Endothelial cell of hepatic sinusoid (primary cell): ENCODE data around the gene MACF1.

Experiments used
- in situ Hi-C: cut with HindIII; loops from 2 replicates; pipeline ENCODE4 v1.10.0; 2017; ENCODE audit warnings: low sequenced_read_pairs

Gene MACF1

GRCh38 chr1:39212499-39212898 is 8.0 kb downstream of the MACF1 start:
- in situ Hi-C loops, result no loop called here

GRCh38 chr1:39213511-39214002 is 9.1 kb downstream of the MACF1 start:
- in situ Hi-C loops, result no loop called here

- in situ Hi-C loops, result no loop called here
Observed at GRCh38 chr1:39214021-39214713, 9.7 kb downstream of the MACF1 start.

- in situ Hi-C loops, result no loop called here
Observed at GRCh38 chr1:39214714-39214997, 10.2 kb downstream of the MACF1 start.

- in situ Hi-C loops, result loop anchor here (5.0 kb wide), 2 partner anchors 37 to 67 kb away; no protein-coding TSS in a partner anchor
Observed at GRCh38 chr1:39214998-39215873, 10.7 kb downstream of the MACF1 start.

GRCh38 chr1:39216771-39217170 is 12.3 kb downstream of the MACF1 start:
- in situ Hi-C loops, result loop anchor here (5.0 kb wide), 2 partner anchors 36 to 66 kb away; no protein-coding TSS in a partner anchor

- in situ Hi-C loops, result no loop called here
Observed at GRCh38 chr1:39220891-39221870, 16.7 kb downstream of the MACF1 start.

GRCh38 chr1:39224295-39224829 is 19.9 kb downstream of the MACF1 start:
- in situ Hi-C loops, result no loop called here

- in situ Hi-C loops, result no loop called here
Observed at GRCh38 chr1:39226836-39227235, 22.3 kb downstream of the MACF1 start.

- in situ Hi-C loops, result no loop called here
Observed at GRCh38 chr1:39228252-39228651, 23.8 kb downstream of the MACF1 start.

- in situ Hi-C loops, result no loop called here
Observed at GRCh38 chr1:39229504-39229903, 25.0 kb downstream of the MACF1 start.

GRCh38 chr1:39230261-39231190 is 26.0 kb downstream of the MACF1 start:
- in situ Hi-C loops, result no loop called here

GRCh38 chr1:39236971-39237370 is 32.5 kb downstream of the MACF1 start:
- in situ Hi-C loops, result no loop called here

GRCh38 chr1:39238476-39238875 is 34.0 kb downstream of the MACF1 start:
- in situ Hi-C loops, result no loop called here

GRCh38 chr1:39239968-39240367 is 35.5 kb downstream of the MACF1 start:
- in situ Hi-C loops, result no loop called here

GRCh38 chr1:39243302-39243701 is 38.8 kb downstream of the MACF1 start:
- in situ Hi-C loops, result no loop called here

GRCh38 chr1:39250460-39251240 is 46.2 kb downstream of the MACF1 start:
- in situ Hi-C loops, result loop anchor here (5.0 to 10.0 kb wide), 2 partner anchors 33 to 116 kb away; no protein-coding TSS in a partner anchor

- in situ Hi-C loops, result loop anchor here (10.0 kb wide), 1 partner anchor 120 kb away; no protein-coding TSS in a partner anchor
Observed at GRCh38 chr1:39255222-39255621, 50.7 kb downstream of the MACF1 start.
